ENCODE data around the gene CPHXL2. TPM values are rescaled to one million over a fixed set of nuclear protein-coding genes. Genes with fewer than 3 reads are reported as not detected.

Gene CPHXL2
- total and polyA plus RNA-seq, 2 experiments from 2014 or later = not detected

GRCh38 chr16:75687361-75687760 is 10.6 kb upstream of the CPHXL2 start:
- TF ChIP-seq REST (IDR thresholded peaks at IDR 0.05; ENCODE audit: unreplicated experiment) = no peak
- TF ChIP-seq NANOG (IDR thresholded peaks at IDR 0.05; ENCODE audit: borderline replicate concordance) = no peak
- TF ChIP-seq ZNF462 (CRISPR knock-in tag; IDR thresholded peaks at IDR 0.05) = no peak
- no peak for TF ChIP-seq STAT1 (IDR thresholded peaks at IDR 0.05; ENCODE audit: unreplicated experiment)
- H3K27me3 ChIP-seq (ENCODE audit: insufficient read depth) = no peaks in the 10 kb centered on the region
- no peak overlapping the region for H3K4me3 ChIP-seq
- no peak overlapping the region for H2AFZ ChIP-seq
- H4K20me1 ChIP-seq (replicated peaks; ENCODE audit: insufficient read depth) = no peaks in the 10 kb centered on the region
- no peaks in the 10 kb centered on the region for H3K79me2 ChIP-seq (replicated peaks; ENCODE audit: insufficient read depth)
- ATAC-seq = no peak
- Mint-ChIP-seq H3K27me3 (ENCODE audit: insufficient read depth, low read depth, poor library complexity) (peaks cover 9% of the 10 kb centered on the region), H3K4me1 (no peaks in the 10 kb centered on the region), H3K4me3 (no peak overlapping the region), H3K9me3 (peaks cover 82% of the 10 kb centered on the region), H3K27ac (no peak overlapping the region), H3K36me3 (ENCODE audit: low read depth) (peaks cover 32% of the 10 kb centered on the region)
- no peaks in the 10 kb centered on the region for H3K36me3 ChIP-seq (ENCODE audit: insufficient read depth)
- H3K4me2 ChIP-seq = no peak overlapping the region
- no peak overlapping the region for H3K27ac ChIP-seq (ENCODE audit: low read depth)
- 0 out of 2 replicates have a peak, but pooled peaks cover 5% of the 10 kb centered on the region for H3K9me2 ChIP-seq (ENCODE audit: insufficient read depth)
- no peak for DNase-seq (ENCODE audit: low spot score)
- no peaks in the 10 kb centered on the region for H3F3A ChIP-seq (replicated peaks; ENCODE audit: low read depth)
- H3K4me1 ChIP-seq (ENCODE audit: insufficient read depth) = no peaks in the 10 kb centered on the region

Data from GM23338 (cell line).